ENCODE measurements around the gene ADGRL2. TPM values are rescaled to one million over a fixed set of nuclear protein-coding genes. Genes with fewer than 3 reads are reported as not detected.

Gene ADGRL2
- total RNA-seq, 1 experiment from 2014 or later: 34.2 TPM

- CTCF ChIA-PET: no interaction called here
- in situ Hi-C loops (cut with HindIII; ENCODE audit: low pct_unique_long_range_greater_than_20kb, low sequenced_read_pairs) (no loop called here), intact Hi-C loops (cut with micrococcal nuclease; ENCODE audit: unreplicated experiment) (no loop called here)
- DNase-seq (ENCODE audit: low read depth, low spot score): no peak
- Histone ChIP-seq H3K4me3 (ENCODE audit: low read depth in 2 of 2, low read length in 2 of 2) (no peak overlapping the region), H3K9me3 (ENCODE audit: control insufficient read depth, insufficient read depth, low read depth, low read length) (no peaks in the 10 kb centered on the region), H3K4me1 (ENCODE audit: control insufficient read depth, insufficient read depth, low read length) (peaks cover 16% of the 10 kb centered on the region), H3K36me3 (ENCODE audit: control insufficient read depth, insufficient read depth, low read length) (no peaks in the 10 kb centered on the region), H3K27me3 (ENCODE audit: control insufficient read depth, insufficient read depth, low read length) (no peaks in the 10 kb centered on the region), H3K27ac (ENCODE audit: low read length) (no peak overlapping the region)
- ATAC-seq: no peak
- BruUV-seq (replicated peaks): no TSS peak
- POLR2A ChIA-PET: interaction anchor here (0.6 kb wide), 1 partner anchor 9 kb away, joined by 3 read pairs; no protein-coding TSS in a partner anchor
- TF ChIP-seq SIN3A (IDR thresholded peaks at IDR 0.05; ENCODE audit: borderline replicate concordance, insufficient read depth, low read depth, low read length): no peak
Measured at GRCh38 chr1:81806432-81806770, 5.7 kb downstream of the ADGRL2 start.

GRCh38 chr1:81808760-81809159, 8.0 kb downstream of the ADGRL2 start:
- Histone ChIP-seq H3K27me3 (ENCODE audit: control insufficient read depth, insufficient read depth, low read length) (no peaks in the 10 kb centered on the region), H3K9me3 (ENCODE audit: control insufficient read depth, insufficient read depth, low read depth, low read length) (no peaks in the 10 kb centered on the region), H3K36me3 (ENCODE audit: control insufficient read depth, insufficient read depth, low read length) (no peaks in the 10 kb centered on the region), H3K27ac (ENCODE audit: low read length) (no peak overlapping the region), H3K4me1 (ENCODE audit: control insufficient read depth, insufficient read depth, low read length) (peaks cover 21% of the 10 kb centered on the region), H3K4me3 (ENCODE audit: low read depth in 2 of 2, low read length in 2 of 2) (peak overlapping the region in 1 of 2 experiments; percentile 16; a peak in 1 of 4 replicates)
- DNase-seq (ENCODE audit: low read depth, low spot score) (no peak), ATAC-seq (no peak; the same call in 1 of the 2 replicates)
- TF ChIP-seq CTCF (IDR thresholded peaks at IDR 0.05) (peak; percentile 32), TCF7L2 (IDR thresholded peaks at IDR 0.05; ENCODE audit: low read depth, low read length) (no peak), SIN3A (IDR thresholded peaks at IDR 0.05; ENCODE audit: borderline replicate concordance, insufficient read depth, low read depth, low read length) (no peak), POLR2AphosphoS5 (IDR thresholded peaks at IDR 0.05; ENCODE audit: low read depth, low read length) (no peak)
- ChIA-PET CTCF (no interaction called here), POLR2A (no interaction called here)
- in situ Hi-C loops (cut with HindIII; ENCODE audit: low pct_unique_long_range_greater_than_20kb, low sequenced_read_pairs): no loop called here
- no TSS peak for BruUV-seq (replicated peaks)
- intact Hi-C loops (cut with micrococcal nuclease; ENCODE audit: unreplicated experiment): no loop called here

GRCh38 chr1:81809808-81810207, 9.1 kb downstream of the ADGRL2 start:
- ChIA-PET CTCF (no interaction called here), POLR2A (no interaction called here)
- H3K27ac ChIP-seq (ENCODE audit: low read length): no peak overlapping the region
- no TSS peak for BruUV-seq (replicated peaks)
- H3K36me3 ChIP-seq (ENCODE audit: control insufficient read depth, insufficient read depth, low read length): no peaks in the 10 kb centered on the region
- no peaks in the 10 kb centered on the region for H3K27me3 ChIP-seq (ENCODE audit: control insufficient read depth, insufficient read depth, low read length)
- DNase-seq (ENCODE audit: low read depth, low spot score): no peak
- H3K9me3 ChIP-seq (ENCODE audit: control insufficient read depth, insufficient read depth, low read depth, low read length): no peaks in the 10 kb centered on the region
- H3K4me1 ChIP-seq (ENCODE audit: control insufficient read depth, insufficient read depth, low read length): peaks cover 16% of the 10 kb centered on the region
- no peak for ATAC-seq
- no peak for TF ChIP-seq SIN3A (IDR thresholded peaks at IDR 0.05; ENCODE audit: borderline replicate concordance, insufficient read depth, low read depth, low read length)
- TF ChIP-seq TCF7L2 (IDR thresholded peaks at IDR 0.05; ENCODE audit: low read depth, low read length): no peak
- TF ChIP-seq REST (IDR thresholded peaks at IDR 0.05; ENCODE audit: insufficient read depth in 1 of 2, low read depth in 2 of 2, low read length in 1 of 2): no peak
- TF ChIP-seq POLR2AphosphoS5 (IDR thresholded peaks at IDR 0.05; ENCODE audit: low read depth, low read length): no peak
- TF ChIP-seq CTCF (IDR thresholded peaks at IDR 0.05): no peak
- in situ Hi-C loops (cut with HindIII; ENCODE audit: low pct_unique_long_range_greater_than_20kb, low sequenced_read_pairs): no loop called here
- H3K4me3 ChIP-seq (ENCODE audit: low read depth in 2 of 2, low read length in 2 of 2): no peak overlapping the region
- intact Hi-C loops (cut with micrococcal nuclease; ENCODE audit: unreplicated experiment): no loop called here
